GM20000 (cell line): Measurements from ENCODE around the gene KRTAP10-12.
A peak's percentile ranks its signal among the peaks of the same experiment; 100 is the strongest.

Experiments
- DNase-seq: peaks from one replicate; pipeline ENCODE4 v3.0.0; 2012; ENCODE audit warnings: low spot score
- TF ChIP-seq, protein P1 (sequence below): IDR thresholded peaks from 2 replicates; pipeline ENCODE4 v1.5.1; 2012; ENCODE audit warnings: mild to moderate bottlenecking, control low read depth; ENCODE audit errors: extremely low read depth, missing control alignments

Gene KRTAP10-12

DNA sequence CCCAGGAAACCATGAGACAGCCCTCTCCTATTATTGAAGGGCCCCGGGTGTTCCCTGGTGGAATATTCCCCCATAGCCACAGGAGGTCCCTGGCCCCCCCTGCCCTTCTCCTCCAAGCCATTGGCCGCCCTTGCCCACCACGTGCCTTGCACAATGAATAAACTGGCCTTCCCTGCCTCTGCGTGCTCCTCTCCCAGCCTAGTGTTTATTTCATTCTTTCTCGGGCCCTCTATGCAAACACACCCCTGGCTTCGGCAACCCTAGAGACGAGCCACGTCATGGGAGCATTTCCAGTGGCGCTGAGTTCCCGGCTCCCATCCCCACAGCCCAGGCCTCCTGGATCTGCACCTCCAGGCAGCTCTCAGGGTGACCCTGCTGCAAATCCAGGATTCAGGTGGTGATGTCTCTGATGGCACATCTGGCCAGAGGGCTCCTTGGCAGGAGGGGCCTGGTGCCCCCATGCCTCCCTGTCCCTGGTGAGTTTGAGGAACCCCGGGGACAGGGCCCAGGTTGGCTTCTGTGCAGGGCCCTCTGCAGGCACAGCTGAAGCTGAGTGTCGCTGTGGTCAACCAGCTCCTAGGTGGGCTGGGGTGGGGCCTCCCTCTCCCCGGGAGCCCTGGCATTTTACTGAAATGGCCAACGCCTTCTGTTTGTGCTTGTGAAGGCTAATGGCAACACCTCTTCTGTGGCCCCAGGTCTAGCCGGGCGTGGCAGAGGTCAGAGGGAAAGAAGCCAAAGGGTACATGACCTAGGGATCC, 6.2 kb downstream of the KRTAP10-12 start:
- no peak for DNase-seq
- TF ChIP-seq, protein P1, sequence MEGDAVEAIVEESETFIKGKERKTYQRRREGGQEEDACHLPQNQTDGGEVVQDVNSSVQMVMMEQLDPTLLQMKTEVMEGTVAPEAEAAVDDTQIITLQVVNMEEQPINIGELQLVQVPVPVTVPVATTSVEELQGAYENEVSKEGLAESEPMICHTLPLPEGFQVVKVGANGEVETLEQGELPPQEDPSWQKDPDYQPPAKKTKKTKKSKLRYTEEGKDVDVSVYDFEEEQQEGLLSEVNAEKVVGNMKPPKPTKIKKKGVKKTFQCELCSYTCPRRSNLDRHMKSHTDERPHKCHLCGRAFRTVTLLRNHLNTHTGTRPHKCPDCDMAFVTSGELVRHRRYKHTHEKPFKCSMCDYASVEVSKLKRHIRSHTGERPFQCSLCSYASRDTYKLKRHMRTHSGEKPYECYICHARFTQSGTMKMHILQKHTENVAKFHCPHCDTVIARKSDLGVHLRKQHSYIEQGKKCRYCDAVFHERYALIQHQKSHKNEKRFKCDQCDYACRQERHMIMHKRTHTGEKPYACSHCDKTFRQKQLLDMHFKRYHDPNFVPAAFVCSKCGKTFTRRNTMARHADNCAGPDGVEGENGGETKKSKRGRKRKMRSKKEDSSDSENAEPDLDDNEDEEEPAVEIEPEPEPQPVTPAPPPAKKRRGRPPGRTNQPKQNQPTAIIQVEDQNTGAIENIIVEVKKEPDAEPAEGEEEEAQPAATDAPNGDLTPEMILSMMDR: no peak

DNA sequence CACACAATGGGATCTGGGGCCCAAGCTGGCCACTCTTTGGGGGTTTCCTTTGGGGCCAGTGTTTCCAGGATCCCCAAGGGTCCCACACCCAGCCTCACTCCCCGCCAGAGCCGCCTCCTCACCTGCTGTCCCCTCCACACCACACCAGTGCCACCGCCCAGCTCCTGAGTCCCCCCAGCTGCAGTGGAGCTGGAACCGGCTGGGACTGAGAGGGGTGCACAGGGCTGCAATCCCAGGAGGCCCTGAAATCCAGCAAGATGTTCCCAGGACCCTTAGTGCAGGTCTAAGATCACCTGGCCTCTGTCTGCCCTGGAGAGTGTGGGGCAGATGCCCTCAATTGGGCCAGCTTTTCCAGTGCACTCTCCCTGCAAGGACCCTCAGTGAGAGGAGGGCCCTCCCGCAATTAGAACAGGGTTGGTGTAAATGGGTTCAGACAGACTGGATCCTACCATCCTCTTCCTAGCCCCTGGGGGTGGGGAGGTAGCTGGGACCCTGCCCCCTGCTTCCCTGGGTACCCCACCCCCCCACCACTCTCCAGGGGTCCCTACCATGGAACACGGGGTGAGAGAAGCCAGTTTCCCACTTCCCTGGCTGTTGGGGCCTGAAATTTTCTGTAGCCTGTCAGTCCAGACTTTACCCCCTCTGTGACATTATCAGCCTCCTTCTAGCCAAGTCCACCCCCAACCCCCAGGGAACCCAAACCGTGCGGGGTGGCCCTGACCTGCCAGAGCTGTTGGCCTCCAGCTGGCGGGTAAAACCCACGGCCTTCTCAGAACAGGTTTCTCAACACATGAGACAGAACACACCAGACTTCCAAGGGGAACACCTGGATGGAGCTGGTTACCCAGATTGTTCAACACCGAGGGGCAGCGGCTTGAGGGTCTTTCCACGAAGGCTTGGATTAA, 7.0 kb downstream of the KRTAP10-12 start:
- DNase-seq: peak; percentile 14
- TF ChIP-seq, protein P1: no peak

DNA sequence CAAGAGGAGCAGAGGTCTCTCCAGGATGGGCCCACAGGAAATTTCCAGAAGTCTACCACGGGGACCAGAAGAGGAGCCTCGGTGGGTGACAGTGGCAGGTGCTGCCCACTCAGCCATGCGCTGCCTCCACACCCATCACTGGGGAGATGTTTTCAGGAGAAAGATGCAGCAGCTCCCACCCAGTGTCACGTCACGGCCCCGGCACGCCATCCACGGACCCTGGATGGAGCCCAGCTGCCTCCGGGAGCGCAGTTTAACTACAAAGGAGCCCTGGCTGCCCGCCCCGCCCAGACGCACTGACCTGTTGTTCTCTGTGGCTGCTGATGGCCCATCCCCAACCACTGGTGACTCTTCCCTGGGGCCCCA, 7.6 kb downstream of the KRTAP10-12 start:
- peak; percentile 8 for DNase-seq
- TF ChIP-seq, protein P1: no peak

DNA sequence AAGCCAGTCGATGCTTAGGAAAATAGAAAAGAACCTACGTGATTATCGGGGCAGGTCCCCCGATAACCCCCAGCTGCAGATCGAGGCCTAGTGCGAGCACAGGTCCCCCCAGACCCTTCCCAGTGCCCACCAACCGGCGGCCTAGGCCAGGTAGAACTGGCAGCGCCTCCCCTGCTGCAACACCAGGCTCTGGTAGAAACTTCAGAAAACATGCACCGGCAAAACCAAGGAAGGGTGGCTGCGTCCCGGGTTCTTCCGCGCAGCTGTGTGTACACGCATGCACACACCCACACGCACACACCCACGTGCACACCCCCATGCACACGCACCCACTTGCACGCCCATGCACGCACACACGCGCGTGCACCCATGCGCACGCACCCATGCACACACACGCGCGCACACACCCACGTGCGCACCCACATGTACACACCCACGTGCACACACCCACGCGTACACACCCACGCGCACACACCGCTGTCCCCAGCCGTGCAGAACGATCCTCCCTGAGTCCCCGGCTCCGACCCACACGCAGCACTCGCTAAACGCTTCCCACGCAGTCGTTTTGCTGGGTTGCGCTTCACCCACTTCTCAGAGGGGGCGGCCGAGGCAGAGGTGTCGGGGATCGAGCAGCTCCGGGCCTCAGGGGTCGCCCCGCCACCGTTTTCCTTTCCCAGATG, 9.2 kb downstream of the KRTAP10-12 start:
- TF ChIP-seq, protein P1: no peak
- DNase-seq: no peak

DNA sequence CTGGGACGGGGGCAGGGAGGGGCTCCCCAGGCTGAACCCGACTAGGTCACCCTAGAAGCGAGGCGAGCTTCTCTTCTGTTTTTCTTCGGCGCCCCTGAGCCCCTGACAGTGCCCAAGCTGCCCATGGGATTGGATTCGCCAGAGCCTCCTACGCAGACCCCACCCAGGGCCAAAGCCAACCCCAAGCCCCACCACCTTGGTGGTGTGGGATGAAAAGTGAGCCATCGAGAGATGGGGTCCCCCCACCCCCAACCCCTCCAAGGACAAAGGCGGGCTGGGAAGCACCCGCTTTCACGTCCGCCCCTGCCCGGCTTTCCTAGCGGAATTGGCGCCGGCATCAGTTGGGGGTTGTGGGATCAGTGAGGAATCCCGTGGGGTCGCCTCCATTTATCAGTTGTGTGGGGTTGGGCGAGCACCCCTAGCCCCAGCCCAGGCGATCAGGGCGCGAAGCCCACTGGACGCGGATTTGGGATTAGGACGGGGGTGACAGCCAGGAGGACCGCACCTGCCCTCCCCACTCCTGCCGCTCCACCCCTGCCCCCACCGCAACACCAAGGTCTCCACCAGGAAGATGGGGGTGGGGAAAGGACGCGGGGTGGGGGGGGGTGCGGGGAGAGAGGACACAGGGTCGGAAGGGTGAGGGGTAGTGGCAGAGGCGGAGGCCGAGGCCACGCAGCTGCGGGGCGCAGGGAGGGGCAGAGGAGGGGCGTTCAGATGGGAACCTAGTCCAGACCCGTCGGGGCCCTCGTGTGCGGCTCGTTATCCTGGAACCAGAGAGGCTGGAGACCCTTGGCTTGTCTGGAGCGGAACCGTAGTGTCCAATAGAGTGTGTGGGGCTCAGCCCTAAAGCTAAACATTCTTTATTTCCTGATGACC, 10.0 kb downstream of the KRTAP10-12 start:
- TF ChIP-seq, protein P1: no peak
- peak; percentile 21 for DNase-seq

DNA sequence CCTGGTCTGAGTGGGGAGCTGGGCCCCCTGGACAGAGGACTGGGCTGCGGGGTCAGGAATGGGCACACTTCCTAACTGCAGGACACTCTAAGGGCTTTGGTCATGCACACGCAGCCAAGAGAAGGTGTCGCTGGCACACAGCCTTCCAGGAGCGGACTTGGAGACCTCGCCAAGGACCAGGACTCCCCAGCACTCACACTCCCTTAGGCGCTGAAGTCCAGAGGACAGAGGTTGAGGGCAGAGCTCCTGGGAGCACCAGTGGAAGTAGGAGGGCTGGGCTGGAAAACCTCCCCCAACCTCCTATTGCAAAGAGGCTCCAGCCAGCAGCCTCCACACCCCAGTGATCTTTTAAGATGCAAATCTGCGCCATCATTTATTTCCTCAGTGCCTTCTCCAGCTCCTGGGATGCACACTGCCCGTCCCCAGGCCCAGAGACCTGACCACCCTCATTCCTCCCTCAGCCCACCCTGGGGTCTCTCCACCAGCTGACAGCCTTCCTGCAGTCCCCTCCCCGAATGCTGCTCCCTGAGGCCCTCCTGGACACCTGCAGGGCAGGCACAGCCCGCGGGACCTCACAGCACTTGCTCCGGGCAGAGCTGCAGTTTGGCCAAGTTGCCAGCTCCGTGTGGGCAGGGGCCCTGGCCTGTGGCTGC, 11.4 kb downstream of the KRTAP10-12 start:
- peak; percentile 29 for DNase-seq

More for the DNA sequence above, 11.4 kb downstream of the KRTAP10-12 start:
- TF ChIP-seq, protein P1: no peak
